SH-SY5Y (cell line): ENCODE measurements around the gene KDM7A.

Source experiments
- GATA2 ChIP-seq: IDR thresholded peaks from 2 replicates; pipeline ENCODE4 v1.6.1; 2011; ENCODE audit warnings: mild to moderate bottlenecking, low read depth, low read length
- GATA3 ChIP-seq: IDR thresholded peaks from 2 replicates; pipeline ENCODE4 v1.6.1; 2011; ENCODE audit warnings: low read depth, mild to moderate bottlenecking, low read length, moderate library complexity

GRCh38 chr7:140161047-140161446 lies 15.7 kb downstream of the KDM7A start:
- TF ChIP-seq GATA2 (no peak), GATA3 (no peak)
